HEK293 (cell line): ENCODE results near the gene CRB2.

Experiments
- CTCF ChIA-PET: fragments of 350-600 bp; formaldehyde crosslinking; extraction: SDS; loops from one replicate; lab custom pipeline; 2021; ENCODE audit warnings: antibody characterized with exemption; lab: Yijun Ruan, JAX
- POLR2A ChIA-PET: fragments of 300-600 bp; formaldehyde crosslinking; extraction: SDS; loops from one replicate; lab custom pipeline; 2020; ENCODE audit warnings: antibody characterized with exemption, inconsistent platforms; lab: Yijun Ruan, JAX
- H3K27ac ChIP-seq: fragments of 200-500 bp; sonication (Bioruptor generic); 2 replicates; pipeline ENCODE4 v1.5.1; 2014; ENCODE audit warnings: low read depth, low read length, control low read depth, inconsistent platforms; ENCODE audit errors: extremely low read depth
- H3K36me3 ChIP-seq, 2 experiments: fragments of 200-500 bp in 1 of 2; sonication (Bioruptor generic) in 1 of 2; 1 replicate in 1 of 2; 2 replicates in 1 of 2; pipeline ENCODE4 v1.5.1; 2014 to 2017; ENCODE audit warnings: inconsistent platforms in 2 of 2, low read length in 2 of 2; ENCODE audit not compliant: control insufficient read depth in 2 of 2, insufficient read depth in 1 of 2
- H3K4me1 ChIP-seq: fragments of 200-500 bp; sonication (Bioruptor generic); 2 replicates; pipeline ENCODE4 v1.5.1; 2014; ENCODE audit warnings: mild to moderate bottlenecking, low read length, inconsistent platforms; ENCODE audit not compliant: control insufficient read depth, insufficient read depth
- H3K4me3 ChIP-seq: 2 replicates; pipeline ENCODE4 v1.5.1; 2011; ENCODE audit warnings: low read depth, mild to moderate bottlenecking, control low read depth, low read length, moderate library complexity
- H3K9me3 ChIP-seq: fragments of 200-500 bp; sonication (Bioruptor generic); 2 replicates; pipeline ENCODE4 v1.5.1; 2014; ENCODE audit warnings: low read depth, low read length, inconsistent platforms; ENCODE audit not compliant: control insufficient read depth, insufficient read depth
- EGR2 ChIP-seq: fragments of 450-650 bp; formaldehyde crosslinking; IDR thresholded peaks from 2 replicates; pipeline ENCODE4 v1.5.1; 2016; ENCODE audit warnings: low read depth, missing biosample characterization, missing genetic modification characterization
- HIC1 ChIP-seq: fragments of 450-650 bp; formaldehyde crosslinking; IDR thresholded peaks from 2 replicates; pipeline ENCODE4 v1.5.1; 2016; ENCODE audit warnings: missing biosample characterization, missing genetic modification characterization
- KLF1 ChIP-seq: fragments of 450-650 bp; formaldehyde crosslinking; IDR thresholded peaks from 2 replicates; pipeline ENCODE4 v1.5.1; 2016; ENCODE audit warnings: missing biosample characterization, missing genetic modification characterization
- SALL2 ChIP-seq: fragments of 450-650 bp; formaldehyde crosslinking; IDR thresholded peaks from 2 replicates; pipeline ENCODE4 v1.5.0; 2017; ENCODE audit warnings: missing biosample characterization, mild to moderate bottlenecking, missing genetic modification characterization, borderline replicate concordance
- SP2 ChIP-seq: fragments of 450-650 bp; formaldehyde crosslinking; IDR thresholded peaks from 2 replicates; pipeline ENCODE4 v1.5.1; 2016; ENCODE audit warnings: missing biosample characterization, missing genetic modification characterization
- SP7 ChIP-seq: fragments of 450-650 bp; formaldehyde crosslinking; IDR thresholded peaks from 2 replicates; pipeline ENCODE4 v1.5.1; 2016; ENCODE audit warnings: missing biosample characterization, missing genetic modification characterization
- ZBTB7A ChIP-seq: fragments of 450-650 bp; formaldehyde crosslinking; IDR thresholded peaks from 2 replicates; pipeline ENCODE4 v1.5.1; 2016; ENCODE audit warnings: low read depth, missing biosample characterization, missing genetic modification characterization
- ZFHX2 ChIP-seq: fragments of 450-650 bp; formaldehyde crosslinking; conservative IDR thresholded peaks from 2 replicates; pipeline ENCODE4 v1.5.1; 2016; ENCODE audit warnings: missing biosample characterization, missing genetic modification characterization
- ZFP69B ChIP-seq: fragments of 450-650 bp; formaldehyde crosslinking; IDR thresholded peaks from 2 replicates; pipeline ENCODE4 v1.5.1; 2016; ENCODE audit warnings: missing biosample characterization, missing genetic modification characterization
- ZNF132 ChIP-seq: fragments of 450-650 bp; formaldehyde crosslinking; IDR thresholded peaks from 2 replicates; pipeline ENCODE4 v1.5.1; 2017; ENCODE audit warnings: missing biosample characterization, missing genetic modification characterization, borderline replicate concordance
- ZNF146 ChIP-seq: fragments of 450-650 bp; formaldehyde crosslinking; IDR thresholded peaks from 2 replicates; pipeline ENCODE4 v1.5.1; 2016; ENCODE audit warnings: missing biosample characterization, missing genetic modification characterization
- ZNF174 ChIP-seq: fragments of 450-650 bp; formaldehyde crosslinking; IDR thresholded peaks from 2 replicates; pipeline ENCODE4 v1.5.0; 2017; ENCODE audit warnings: missing biosample characterization, mild to moderate bottlenecking, missing genetic modification characterization
- ZNF280C ChIP-seq: fragments of 450-650 bp; formaldehyde crosslinking; IDR thresholded peaks from 2 replicates; pipeline ENCODE4 v1.5.1; 2016; ENCODE audit warnings: missing biosample characterization, missing genetic modification characterization
- ZNF280D ChIP-seq: fragments of 450-650 bp; formaldehyde crosslinking; IDR thresholded peaks from 2 replicates; pipeline ENCODE4 v1.5.1; 2016; ENCODE audit warnings: missing biosample characterization, missing genetic modification characterization
- ZNF335 ChIP-seq: fragments of 450-650 bp; formaldehyde crosslinking; conservative IDR thresholded peaks from 2 replicates; pipeline ENCODE4 v1.5.1; 2016; ENCODE audit warnings: missing biosample characterization, missing genetic modification characterization
- ZNF433 ChIP-seq: fragments of 450-650 bp; formaldehyde crosslinking; IDR thresholded peaks from 2 replicates; pipeline ENCODE4 v1.5.1; 2016; ENCODE audit warnings: missing biosample characterization, missing genetic modification characterization, low read depth
- ZNF521 ChIP-seq: fragments of 450-650 bp; formaldehyde crosslinking; IDR thresholded peaks from 2 replicates; pipeline ENCODE4 v1.5.1; 2017; ENCODE audit warnings: missing biosample characterization, mild to moderate bottlenecking, missing genetic modification characterization
- ZNF544 ChIP-seq: fragments of 450-650 bp; formaldehyde crosslinking; IDR thresholded peaks from 2 replicates; pipeline ENCODE4 v1.5.0; 2017; ENCODE audit warnings: missing biosample characterization, missing genetic modification characterization
- ZNF639 ChIP-seq: fragments of 450-650 bp; formaldehyde crosslinking; IDR thresholded peaks from 2 replicates; pipeline ENCODE4 v1.5.1; 2016; ENCODE audit warnings: missing biosample characterization, missing genetic modification characterization
- ZNF677 ChIP-seq: fragments of 450-650 bp; IDR thresholded peaks from 2 replicates; pipeline ENCODE4 v1.5.0; 2018; ENCODE audit warnings: missing biosample characterization, mild to moderate bottlenecking, missing genetic modification characterization, moderate library complexity
- ZNF768 ChIP-seq: fragments of 450-650 bp; formaldehyde crosslinking; IDR thresholded peaks from 2 replicates; pipeline ENCODE4 v1.5.1; 2018; ENCODE audit warnings: missing biosample characterization, mild to moderate bottlenecking, missing genetic modification characterization
- ZXDB ChIP-seq: fragments of 450-650 bp; formaldehyde crosslinking; IDR thresholded peaks from 2 replicates; pipeline ENCODE4 v1.5.1; 2016; ENCODE audit warnings: missing biosample characterization, missing genetic modification characterization

CRB2 gene

GRCh38 chr9:123372766-123373446 lies 16.9 kb downstream of the CRB2 start:
- POLR2A ChIA-PET: no interaction called here
- Histone ChIP-seq H3K9me3 (no peaks in the 10 kb centered on the region), H3K27ac (no peak overlapping the region), H3K36me3 (no peaks in the 10 kb centered on the region), H3K4me3 (no peak overlapping the region), H3K4me1 (no peaks in the 10 kb centered on the region)
- TF ChIP-seq ZNF544 (no peak), ZBTB7A (no peak), KLF1 (tag by site-specific recombination) (peak; percentile 32; the same call in 1 of the 2 replicates), EGR2 (tag by site-specific recombination) (0 out of 2 replicates have a peak, but pooled peaks have one; percentile 46), ZNF521 (tag by site-specific recombination) (no peak), HIC1 (tag by site-specific recombination) (no peak), ZXDB (no peak), ZFP69B (tag by site-specific recombination) (no peak), ZFHX2 (peak; percentile 61), ZNF433 (no peak), ZNF132 (tag by site-specific recombination) (no peak), ZNF280C (tag by site-specific recombination) (no peak), ZNF174 (tag by site-specific recombination) (no peak), ZNF280D (tag by site-specific recombination) (no peak), SP2 (tag by site-specific recombination) (no peak), SALL2 (tag by site-specific recombination) (no peak), SP7 (tag by site-specific recombination) (no peak), ZNF146 (no peak), ZNF639 (tag by site-specific recombination) (no peak), ZNF335 (tag by site-specific recombination) (no peak), ZNF677 (tag by site-specific recombination) (no peak), ZNF768 (no peak)
- CTCF ChIA-PET: interaction anchor here (0.6 to 1.5 kb wide), 3 partner anchors 12 to 14 kb away, joined by 3 to 4 read pairs (median 4); no protein-coding TSS in a partner anchor
